H1 (cell line): ENCODE measurements around the gene LRRC14B. TPM values are rescaled to one million over a fixed set of nuclear protein-coding genes. Genes with fewer than 3 reads are reported as not detected.

ENCODE experiments used
- CTCF ChIA-PET: fragments of 300-600 bp; sonication (Branson Sonifier 250); formaldehyde crosslinking; loops from one replicate; lab custom pipeline; 2021; ENCODE audit not compliant: partially characterized antibody; lab: Charles Lee
- POLR2A ChIA-PET: fragments of 300-600 bp; sonication (Branson Sonifier 250); formaldehyde crosslinking; loops from one replicate; lab custom pipeline; 2021; ENCODE audit warnings: inconsistent platforms; ENCODE audit not compliant: partially characterized antibody; lab: Charles Lee
- DNase-seq, 2 experiments: peaks; one replicate each; pipeline versions ENCODE4 v3.0.0 to v3.0.0-alpha.2; 2010 to 2022; ENCODE audit warnings: low spot score in 2 of 2, low read depth in 1 of 2, mixed read lengths in 1 of 2
- FAIRE-seq: peaks from 2 replicates; lab custom pipeline; 2011; peaks lifted over from hg19 to GRCh38; lab: Jason Lieb, UNC
- H2AFZ ChIP-seq: 2 replicates; pipeline ENCODE4 v1.8.1; 2012; ENCODE audit warnings: low read length, inconsistent platforms
- H2AK5ac ChIP-seq: 2 replicates; pipeline ENCODE4 v1.6.1; 2013; ENCODE audit warnings: low read depth, low read length
- H2BK120ac ChIP-seq: replicated peaks from 2 replicates; pipeline ENCODE3; 2013; ENCODE audit warnings: low read depth, low read length, inconsistent platforms
- H2BK12ac ChIP-seq: 2 replicates; pipeline ENCODE4 v1.6.1; 2013; ENCODE audit warnings: low read depth, low read length
- H2BK15ac ChIP-seq: 2 replicates; pipeline ENCODE4 v1.6.1; 2013; ENCODE audit warnings: low read length
- H2BK20ac ChIP-seq: 2 replicates; pipeline ENCODE4 v1.6.1; 2013; ENCODE audit warnings: low read length
- H2BK5ac ChIP-seq: 2 replicates; pipeline ENCODE4 v1.6.1; 2013; ENCODE audit warnings: low read depth, low read length
- H3K14ac ChIP-seq: 2 replicates; pipeline ENCODE4 v1.6.1; 2013; ENCODE audit warnings: inconsistent platforms; ENCODE audit not compliant: insufficient read length
- H3K18ac ChIP-seq: 2 replicates; pipeline ENCODE4 v1.6.1; 2013; ENCODE audit warnings: low read length; ENCODE audit errors: extremely low read depth
- H3K23ac ChIP-seq: 2 replicates; pipeline ENCODE4 v1.6.1; 2013; ENCODE audit warnings: inconsistent platforms; ENCODE audit not compliant: insufficient read length
- H3K23me2 ChIP-seq: 2 replicates; pipeline ENCODE4 v1.6.1; 2013; ENCODE audit warnings: low read depth, low read length
- H3K27ac ChIP-seq: 2 replicates; pipeline ENCODE4 v1.6.1; 2011; ENCODE audit warnings: low read depth, low read length, inconsistent platforms
- H3K27me3 ChIP-seq, 4 experiments: replicated peaks in 1 of 4; 1 replicate in 1 of 4; 2 replicates in 3 of 4; pipeline versions ENCODE4 v1.6.1 to v1.8.1; 2011 to 2013; ENCODE audit warnings: low read length in 3 of 4, mild to moderate bottlenecking in 3 of 4, inconsistent platforms in 2 of 4, mixed read lengths in 2 of 4, moderate library complexity in 1 of 4; ENCODE audit not compliant: control insufficient read depth in 3 of 4, insufficient read depth in 3 of 4; ENCODE audit errors: extremely low read depth in 1 of 4
- H3K36me3 ChIP-seq, 4 experiments: 2 replicates each; pipeline versions ENCODE4 v1.6.1 to v1.8.1; 2011 to 2013; ENCODE audit warnings: mild to moderate bottlenecking in 4 of 4, low read length in 3 of 4, moderate library complexity in 2 of 4, control low read depth in 1 of 4, inconsistent platforms in 1 of 4; ENCODE audit not compliant: insufficient read depth in 4 of 4, control insufficient read depth in 2 of 4
- H3K4ac ChIP-seq: replicated peaks from 2 replicates; pipeline ENCODE3; 2013; ENCODE audit warnings: low read length, low read depth, mixed read lengths, inconsistent platforms; ENCODE audit not compliant: insufficient read length
- H3K4me1 ChIP-seq, 4 experiments: replicated peaks in 1 of 4; 1 replicate in 1 of 4; 2 replicates in 3 of 4; pipeline versions ENCODE4 v1.6.1 to v1.8.1; 2011 to 2013; ENCODE audit warnings: low read length in 3 of 4, inconsistent platforms in 2 of 4, mixed read lengths in 1 of 4; ENCODE audit not compliant: insufficient read depth in 4 of 4, control insufficient read depth in 3 of 4
- H3K4me2 ChIP-seq, 2 experiments: 2 replicates each; pipeline versions ENCODE4 v1.6.1 to v1.8.1; 2011 to 2013; ENCODE audit warnings: low read depth in 2 of 2, low read length in 2 of 2, control low read depth in 1 of 2, inconsistent platforms in 1 of 2, mild to moderate bottlenecking in 1 of 2; ENCODE audit not compliant: insufficient read depth in 1 of 2
- H3K4me3 ChIP-seq, 4 experiments: fragments of 200-600, 300-600 bp in 1 of 4; sonication (generic), shearing (Covaris generic), sonication (Bioruptor Twin) in 1 of 4; 2 replicates each; pipeline versions ENCODE4 v1.5.1 to v1.8.1; 2011 to 2016; ENCODE audit warnings: low read length in 4 of 4, low read depth in 3 of 4, control low read depth in 2 of 4, inconsistent platforms in 2 of 4, mild to moderate bottlenecking in 2 of 4, mixed read lengths in 1 of 4, moderate library complexity in 1 of 4; ENCODE audit not compliant: insufficient read depth in 2 of 4; ENCODE audit errors: extremely low read depth in 1 of 4
- H3K56ac ChIP-seq: replicated peaks from 2 replicates; pipeline ENCODE3; 2013; ENCODE audit warnings: low read depth, mild to moderate bottlenecking, mixed read lengths, low read length, inconsistent platforms; ENCODE audit not compliant: insufficient read length
- H3K79me1 ChIP-seq: 2 replicates; pipeline ENCODE4 v1.6.1; 2013; ENCODE audit warnings: low read depth, low read length, control low read depth
- H3K79me2 ChIP-seq, 2 experiments: 2 replicates each; pipeline versions ENCODE4 v1.6.1 to v1.8.1; 2012 to 2013; ENCODE audit warnings: low read length in 2 of 2, mild to moderate bottlenecking in 2 of 2, inconsistent platforms in 1 of 2; ENCODE audit not compliant: insufficient read depth in 2 of 2, control insufficient read depth in 1 of 2
- H3K9ac ChIP-seq, 4 experiments: replicated peaks in 1 of 4; 1 replicate in 1 of 4; 2 replicates in 3 of 4; pipeline versions ENCODE4 v1.6.1 to v1.8.1; 2011 to 2013; ENCODE audit warnings: low read depth in 3 of 4, low read length in 3 of 4, control low read depth in 2 of 4, mild to moderate bottlenecking in 2 of 4, moderate library complexity in 2 of 4, inconsistent platforms in 1 of 4; ENCODE audit errors: extremely low read depth in 1 of 4
- H3K9me3 ChIP-seq, 2 experiments: 2 replicates each; pipeline versions ENCODE4 v1.6.1 to v1.8.1; 2012 to 2013; ENCODE audit warnings: mild to moderate bottlenecking in 2 of 2, moderate library complexity in 2 of 2, control low read depth in 1 of 2, inconsistent platforms in 1 of 2, low read depth in 1 of 2, low read length in 1 of 2, mixed read lengths in 1 of 2; ENCODE audit not compliant: insufficient read depth in 2 of 2
- H4K20me1 ChIP-seq, 2 experiments: replicated peaks in 1 of 2; 2 replicates each; pipeline versions ENCODE3 to v1.8.1; 2011 to 2013; ENCODE audit warnings: inconsistent platforms in 2 of 2, low read length in 2 of 2, mild to moderate bottlenecking in 1 of 2; ENCODE audit not compliant: insufficient read depth in 2 of 2, control insufficient read depth in 1 of 2
- H4K5ac ChIP-seq: 2 replicates; pipeline ENCODE4 v1.6.1; 2013; ENCODE audit warnings: low read length, low read depth, mixed read lengths, inconsistent platforms; ENCODE audit not compliant: insufficient read length
- H4K8ac ChIP-seq: 2 replicates; pipeline ENCODE4 v1.8.0; 2013; ENCODE audit warnings: mild to moderate bottlenecking, moderate library complexity, low read length, inconsistent platforms; ENCODE audit not compliant: insufficient read depth; ENCODE audit errors: extremely low read depth
- H4K91ac ChIP-seq: replicated peaks from 2 replicates; pipeline ENCODE3; 2013; ENCODE audit warnings: low read length, mixed read lengths, inconsistent platforms; ENCODE audit not compliant: insufficient read length
- GTF2F1 ChIP-seq: IDR thresholded peaks from 2 replicates; pipeline ENCODE4 v1.6.1; 2012; ENCODE audit warnings: low read depth, low read length, improper control_type of control experiment, borderline replicate concordance
- KDM4A ChIP-seq: IDR thresholded peaks from one replicate; pipeline ENCODE4 v1.7.1; 2012; ENCODE audit warnings: low read depth, mild to moderate bottlenecking, moderate library complexity, low read length, inconsistent platforms; ENCODE audit not compliant: severe bottlenecking
- NANOG ChIP-seq: IDR thresholded peaks from 2 replicates; pipeline ENCODE4 v1.6.1; 2011; ENCODE audit warnings: low read length, low read depth, mild to moderate bottlenecking, inconsistent platforms; ENCODE audit not compliant: insufficient read depth, poor library complexity, severe bottlenecking
- POLR2A ChIP-seq, 2 experiments: IDR thresholded peaks; 1 replicate in 1 of 2; 2 replicates in 1 of 2; pipeline ENCODE4 v1.6.1; 2011; ENCODE audit warnings: low read depth in 2 of 2, low read length in 2 of 2, mild to moderate bottlenecking in 2 of 2; ENCODE audit errors: control extremely low read depth in 1 of 2
- WGBS, 2 experiments: shearing (Covaris generic) in 1 of 2; methylation state at CpG; one replicate each; pipeline versions ENCODE4 v1.1.6 to v1.1.7; 2013 to 2015; ENCODE audit warnings: low lambda C conversion rate in 2 of 2, mixed read lengths in 2 of 2, inconsistent platforms in 1 of 2, low coverage in 1 of 2, missing lambda C conversion rate in 1 of 2; ENCODE audit not compliant: insufficient replicate concordance in 2 of 2, insufficient coverage in 1 of 2, insufficient read length in 1 of 2; ENCODE audit errors: extremely low coverage in 1 of 2, missing lambda C conversion rate in 1 of 2; 5-methylcytosine and 5-hydroxymethylcytosine counted together
- polyA plus RNA-seq, 7 experiments: library from polyadenylated mRNA; depleted of rRNA in 3 of 7; stranded (reverse) in 5 of 7; unstranded in 2 of 7; fragments of >200 nt in 5 of 7; fragments of 200-250 nt in 2 of 7; gene quantifications; 1 replicate in 5 of 7; 2 replicates in 1 of 7; 4 replicates in 1 of 7; pipeline versions ENCODE4 v1.2.1 to v1.2.3, GENCODE V29; 2011 to 2013; ENCODE audit warnings: missing spikeins in 2 of 7, mixed read lengths in 2 of 7
- total RNA-seq: library from RNA; stranded (reverse); fragmentation: NEBNext Ultra II Directional; extraction: Animal tissue kit (Norgen Biotek cat#: 25700); gene quantifications from 2 replicates; pipeline ENCODE4 v1.2.1, GENCODE V29; 2021

Gene LRRC14B
- total and polyA plus RNA-seq, 2 of the 8 experiments (the other 6 are each of a cell fraction or from before 2014, with no cell fraction given) = not detected

DNA sequence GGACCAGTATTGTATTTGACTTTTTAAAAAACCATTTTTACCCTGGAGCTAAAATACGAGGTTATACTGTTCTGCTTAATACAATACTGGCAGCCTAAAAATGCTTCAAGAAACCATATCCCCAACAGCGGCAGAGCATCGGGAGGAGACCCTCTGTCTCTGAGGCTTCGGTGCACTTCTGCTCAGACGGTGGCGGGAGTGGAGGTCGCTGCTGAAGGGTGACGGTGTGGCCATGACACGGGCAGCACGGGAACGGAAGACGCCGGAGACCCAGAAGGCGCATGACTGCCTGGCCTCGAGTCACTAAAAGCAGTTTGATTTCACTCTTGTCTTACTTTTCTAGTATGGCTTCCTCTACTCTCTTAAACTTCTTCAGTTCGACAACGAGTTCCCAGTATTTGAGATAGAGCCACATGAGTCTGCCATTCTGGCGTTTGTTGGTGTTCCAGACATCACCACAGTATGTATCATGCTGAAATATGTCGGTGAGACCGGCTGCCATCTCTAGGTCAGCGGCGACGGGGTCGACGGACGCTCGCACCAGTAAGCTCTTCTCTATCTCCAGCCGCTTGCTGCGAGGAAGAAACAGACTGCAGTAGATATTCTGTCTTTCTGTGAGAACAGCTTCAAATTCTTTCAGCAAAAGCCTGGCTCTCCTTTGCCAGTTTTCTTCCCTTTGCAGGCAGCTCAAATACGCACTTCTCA is 13.8 kb downstream of the LRRC14B start:
- ChIA-PET POLR2A (interaction anchor here (2.9 kb wide), 1 partner anchor 14 kb away, joined by 11 read pairs; the partner anchor contains the start of gene LRRC14B), CTCF (interaction anchor here (1.4 kb wide), 1 partner anchor 17 kb away, joined by 3 read pairs; no protein-coding TSS in a partner anchor)
- Histone ChIP-seq H4K91ac (no peak overlapping the region), H3K4me1 (no peaks in the 10 kb centered on the region; a peak in 1 of 7 replicates), H4K5ac (no peak overlapping the region), H3K23me2 (peaks cover 1% of the 10 kb centered on the region; the same call in 1 of the 2 replicates), H4K20me1 (peaks cover 6 to 22% of the 10 kb centered on the region in 2 experiments), H2BK5ac (no peak overlapping the region), H3K36me3 (peaks cover 2 to 16% (median 10%) of the 10 kb centered on the region in 4 experiments), H3K9ac (no peak overlapping the region), H3K27me3 (no peaks in the 10 kb centered on the region), H3K14ac (no peak overlapping the region), H3K23ac (no peak overlapping the region), H3K9me3 (no peaks in the 10 kb centered on the region), H3K4ac (no peak overlapping the region), H2BK15ac (no peak overlapping the region), H3K27ac (no peak overlapping the region), H3K4me2 (no peak overlapping the region), H2AK5ac (no peak overlapping the region), H4K8ac (no peak overlapping the region), H3K4me3 (no peak overlapping the region), H2BK120ac (no peak overlapping the region), H3K18ac (no peak overlapping the region), H2AFZ (no peak overlapping the region), H3K56ac (no peak overlapping the region), H2BK20ac (no peak overlapping the region), H3K79me2 (peaks cover 3 to 29% of the 10 kb centered on the region in 2 experiments; a peak in 3 of 4 replicates), H2BK12ac (no peak overlapping the region), H3K79me1 (no peaks in the 10 kb centered on the region; the same call in 1 of the 2 replicates)
- 95% methylated on average over 29 of the region's 30 CpGs; no CpG with 5 or more reads in 1 of the 2 experiments for WGBS, 2 experiments
- peak in 1 of 2 experiments; percentile 35 for DNase-seq
- no peak for FAIRE-seq
- no peak for TF ChIP-seq POLR2A (IDR thresholded peaks at IDR 0.05; ENCODE audit: control extremely low read depth in 1 of 2, low read depth in 2 of 2, low read length in 2 of 2)
- TF ChIP-seq KDM4A = no peak
- TF ChIP-seq GTF2F1 = no peak
- TF ChIP-seq NANOG = no peak
